GM21390 (cell line): ENCODE results near the gene ZNF548.
"Not testable (repeated sequence)": the region's sequence is repeated elsewhere in the genome, so short reads cannot be mapped to it uniquely, and the experiment has no call there.

Experiments
- ATAC-seq: cut with Tn5 transposase; IDR thresholded peaks from one replicate; pipeline ENCODE4 v1.9.1; 2021; ENCODE audit not compliant: unreplicated experiment

ZNF548 gene

DNA sequence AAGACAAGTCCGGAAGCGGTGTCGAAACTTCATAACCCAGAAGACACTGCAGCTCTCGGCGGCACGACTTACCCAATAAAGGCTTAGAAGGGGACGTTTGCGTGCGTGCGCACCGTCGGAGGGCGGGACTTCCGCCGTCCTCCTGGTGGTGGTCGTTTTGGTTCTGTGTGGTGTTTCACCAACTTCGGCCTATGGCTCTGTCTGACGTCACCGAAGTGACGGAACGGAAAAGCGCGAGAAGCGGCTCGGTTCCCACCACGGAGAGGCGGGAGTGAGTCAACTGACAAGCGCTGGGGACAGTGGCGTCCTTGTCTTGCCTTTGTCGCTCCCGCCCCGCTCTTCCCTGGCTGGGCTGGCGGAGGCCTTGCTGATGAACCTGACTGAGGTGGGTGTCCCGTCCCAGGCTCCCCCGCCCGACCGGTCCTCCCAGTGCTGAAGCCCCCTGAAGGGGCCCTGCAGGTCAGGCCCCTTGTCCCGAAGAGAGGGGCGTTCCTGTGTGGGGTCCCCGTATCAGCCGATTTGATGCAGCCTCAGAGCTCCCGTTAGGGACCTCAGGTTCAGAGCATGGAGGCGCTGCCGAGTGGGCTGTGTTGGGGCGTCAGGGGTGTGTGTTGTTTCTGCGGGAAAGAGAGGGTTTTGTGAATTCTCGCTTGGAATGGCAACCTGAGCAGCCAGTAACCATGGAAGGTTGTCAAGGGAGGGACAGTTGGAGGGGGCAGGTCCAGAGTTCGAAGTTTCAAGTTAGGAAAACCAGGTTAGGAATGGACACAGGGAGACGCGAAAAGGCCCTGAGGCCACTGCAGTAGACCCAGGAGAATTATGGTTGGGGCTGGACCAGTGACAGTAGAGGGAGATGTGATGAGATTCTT lies at the start of gene ZNF548:
TSS of gene ZNF548 (plus strand) at position 125 of the 869 bp plus-strand sequence. CDS start at position 371, 246 bp downstream.
- ATAC-seq: peak; percentile 98

DNA sequence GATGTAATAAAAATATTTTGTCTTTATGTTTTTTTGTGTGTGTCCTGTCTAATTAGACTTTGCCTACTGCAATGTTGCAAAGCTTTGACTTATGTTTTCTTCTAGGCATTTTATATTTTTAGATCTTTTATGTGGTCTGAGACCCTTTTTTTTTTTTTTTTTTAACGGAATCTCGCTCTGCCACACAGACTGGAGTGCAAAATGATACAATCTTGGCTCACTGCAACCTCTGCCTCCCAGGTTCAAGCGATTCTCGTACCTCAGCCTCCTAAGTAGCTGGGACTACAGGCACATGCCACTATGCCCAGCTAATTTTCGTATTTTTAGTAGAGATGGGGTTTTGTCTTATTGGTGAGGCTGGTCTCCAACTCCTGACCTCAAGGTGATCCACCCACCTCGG lies 47.1 kb upstream of the ZNF548 start:
- ATAC-seq: no peak

DNA sequence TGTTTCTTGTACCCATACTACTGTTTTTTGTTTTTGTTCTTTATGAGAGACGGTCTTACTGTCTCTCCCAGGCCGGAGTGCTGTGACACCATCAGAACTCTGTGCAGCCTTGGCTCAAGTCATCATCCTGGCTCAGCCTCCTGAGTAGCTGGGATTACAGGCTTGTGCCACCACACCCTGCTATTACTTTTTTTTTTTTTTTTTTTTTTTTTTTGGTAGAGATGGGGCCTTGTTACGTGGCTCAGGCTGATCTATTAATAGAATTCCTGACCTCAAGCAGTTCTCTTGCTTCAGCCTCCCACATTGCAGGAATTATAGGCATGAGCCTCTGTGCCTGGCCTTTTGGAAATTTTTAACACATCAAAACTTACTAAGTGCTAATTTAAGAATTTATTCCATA lies 41.5 kb upstream of the ZNF548 start:
- ATAC-seq: no peak

DNA sequence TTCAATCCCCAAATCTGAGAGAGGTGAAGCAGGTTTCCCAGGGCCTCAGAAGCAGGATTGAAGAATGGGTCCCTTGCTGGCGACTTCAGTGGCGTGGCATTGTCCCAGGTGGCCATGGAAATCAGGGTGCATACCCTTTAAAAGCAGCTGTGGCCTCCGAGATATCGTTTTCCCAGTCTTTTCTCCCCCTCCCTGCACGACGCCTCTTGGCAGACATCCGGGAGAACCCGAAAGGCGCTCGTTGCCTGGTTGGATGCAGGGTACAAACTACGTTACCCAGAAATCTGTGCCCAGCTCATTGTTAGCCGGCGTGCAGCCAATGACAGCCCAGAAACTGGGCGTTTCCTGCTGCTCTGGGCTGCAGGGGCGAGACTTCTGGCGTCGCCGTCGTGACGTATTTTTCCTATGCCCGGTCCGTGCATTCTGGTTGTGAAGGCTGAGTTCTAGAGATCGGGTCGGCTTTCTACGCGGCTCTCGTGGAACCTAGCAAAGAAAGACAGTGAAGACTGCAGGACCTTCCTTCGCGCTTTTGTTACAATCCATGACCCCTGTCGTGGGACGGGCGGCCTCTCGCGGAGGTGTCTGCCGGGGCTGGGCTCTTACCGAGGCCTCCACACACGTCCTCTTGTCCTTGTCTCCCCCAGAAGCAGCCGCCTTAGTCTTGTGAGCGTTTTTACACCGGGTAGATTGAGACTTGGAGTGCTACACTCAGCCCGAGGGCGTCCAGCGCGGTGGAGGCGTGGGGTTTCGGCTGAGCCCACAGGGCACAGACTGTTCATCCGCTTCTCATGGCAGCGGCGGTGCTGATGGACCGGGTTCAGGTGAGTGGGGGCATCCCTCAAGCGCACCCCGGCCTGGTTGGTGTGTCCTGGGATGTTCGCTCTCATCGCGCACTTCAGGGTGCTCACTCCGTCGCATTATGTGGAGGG lies 38.5 kb upstream of the ZNF548 start, which contains the start of gene ZNF304:
TSS of gene ZNF304 (plus strand) at position 395 of the 929 bp plus-strand sequence. CDS start at position 789, 394 bp downstream.
- peak; percentile 96 for ATAC-seq

DNA sequence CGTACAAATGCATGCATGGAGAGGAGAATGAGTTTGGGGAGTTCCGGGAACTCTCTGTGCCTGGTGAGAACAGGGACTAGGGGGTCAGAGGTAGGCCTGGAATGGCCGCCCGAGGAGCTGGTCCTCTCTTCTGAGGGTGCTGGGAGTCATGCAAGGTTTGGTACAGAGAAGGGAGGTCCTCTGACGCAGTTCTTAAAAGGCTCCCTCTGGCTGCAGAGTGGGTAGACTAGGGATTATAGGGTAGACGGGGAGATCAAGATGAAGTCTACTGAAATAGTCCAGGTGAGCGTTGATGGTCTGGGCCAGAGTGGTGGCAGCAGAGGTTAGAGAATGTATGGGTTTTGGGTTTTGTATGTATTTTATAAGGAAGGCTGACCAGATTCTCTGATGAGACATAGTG lies 37.8 kb upstream of the ZNF548 start:
- no peak for ATAC-seq

DNA sequence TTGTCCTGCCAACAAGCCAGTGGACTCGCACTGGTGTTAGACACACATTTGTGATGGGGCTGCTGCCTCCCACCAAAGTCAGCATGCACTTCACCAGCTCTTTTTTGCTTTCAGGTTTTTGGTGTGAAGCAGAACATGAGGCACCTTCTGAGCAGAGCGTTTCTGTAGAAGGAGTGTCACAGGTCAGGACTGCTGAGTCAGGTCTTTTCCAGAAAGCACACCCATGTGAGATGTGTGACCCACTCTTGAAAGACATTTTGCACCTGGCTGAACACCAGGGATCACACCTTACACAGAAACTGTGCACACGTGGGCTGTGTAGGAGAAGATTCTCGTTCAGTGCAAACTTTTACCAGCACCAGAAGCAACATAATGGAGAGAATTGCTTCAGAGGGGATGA lies 33.7 kb upstream of the ZNF548 start:
- no peak for ATAC-seq

DNA sequence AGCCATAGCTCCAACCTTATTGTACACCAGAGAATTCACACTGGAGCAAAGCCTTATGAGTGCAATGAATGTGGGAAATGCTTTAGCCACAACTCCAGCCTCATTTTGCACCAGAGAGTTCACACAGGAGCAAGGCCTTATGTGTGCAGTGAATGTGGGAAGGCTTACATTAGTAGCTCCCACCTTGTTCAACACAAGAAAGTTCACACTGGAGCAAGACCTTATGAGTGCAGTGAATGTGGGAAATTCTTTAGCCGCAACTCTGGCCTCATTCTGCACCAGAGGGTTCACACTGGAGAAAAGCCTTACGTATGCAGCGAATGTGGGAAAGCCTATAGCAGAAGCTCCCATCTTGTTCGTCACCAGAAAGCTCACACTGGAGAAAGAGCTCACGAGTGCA lies 32.2 kb upstream of the ZNF548 start:
- ATAC-seq: no peak

DNA sequence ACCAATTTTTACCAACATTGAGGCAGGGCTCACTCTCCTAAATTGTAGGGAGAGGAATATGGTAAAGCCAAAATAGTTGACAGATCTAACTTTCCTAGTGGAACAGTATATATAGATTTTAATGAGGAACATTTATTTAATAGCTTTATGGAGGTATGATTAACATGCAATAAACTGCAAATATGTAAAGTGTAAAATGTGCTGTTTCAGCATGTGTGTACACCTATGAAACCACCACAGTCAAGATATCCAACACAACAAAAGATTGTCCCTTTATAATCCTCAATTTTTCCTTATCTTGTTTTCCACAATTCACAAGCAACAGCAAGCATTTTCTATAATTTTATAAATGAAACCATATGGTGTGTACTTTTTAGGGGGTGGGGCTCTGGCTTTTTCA lies 30.4 kb upstream of the ZNF548 start:
- no peak for ATAC-seq

DNA sequence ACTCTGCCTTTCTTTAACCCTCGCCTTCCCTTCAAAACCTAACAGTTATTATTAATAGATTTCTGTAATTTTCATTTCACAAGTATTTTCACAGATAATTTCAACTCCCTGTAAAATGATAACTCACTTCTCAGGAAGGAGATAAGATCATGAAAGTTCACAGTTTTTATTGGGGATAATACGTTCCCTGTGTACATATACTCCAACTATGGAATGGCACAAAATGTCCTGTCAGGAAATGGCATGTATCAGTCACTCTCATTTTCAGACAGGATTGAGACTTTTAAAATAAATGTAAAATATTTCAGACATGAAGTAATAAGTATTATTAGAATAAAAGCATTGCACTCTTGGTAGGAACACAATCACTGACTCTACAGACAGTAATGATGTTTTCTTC lies 27.2 kb upstream of the ZNF548 start:
- ATAC-seq: no peak

DNA sequence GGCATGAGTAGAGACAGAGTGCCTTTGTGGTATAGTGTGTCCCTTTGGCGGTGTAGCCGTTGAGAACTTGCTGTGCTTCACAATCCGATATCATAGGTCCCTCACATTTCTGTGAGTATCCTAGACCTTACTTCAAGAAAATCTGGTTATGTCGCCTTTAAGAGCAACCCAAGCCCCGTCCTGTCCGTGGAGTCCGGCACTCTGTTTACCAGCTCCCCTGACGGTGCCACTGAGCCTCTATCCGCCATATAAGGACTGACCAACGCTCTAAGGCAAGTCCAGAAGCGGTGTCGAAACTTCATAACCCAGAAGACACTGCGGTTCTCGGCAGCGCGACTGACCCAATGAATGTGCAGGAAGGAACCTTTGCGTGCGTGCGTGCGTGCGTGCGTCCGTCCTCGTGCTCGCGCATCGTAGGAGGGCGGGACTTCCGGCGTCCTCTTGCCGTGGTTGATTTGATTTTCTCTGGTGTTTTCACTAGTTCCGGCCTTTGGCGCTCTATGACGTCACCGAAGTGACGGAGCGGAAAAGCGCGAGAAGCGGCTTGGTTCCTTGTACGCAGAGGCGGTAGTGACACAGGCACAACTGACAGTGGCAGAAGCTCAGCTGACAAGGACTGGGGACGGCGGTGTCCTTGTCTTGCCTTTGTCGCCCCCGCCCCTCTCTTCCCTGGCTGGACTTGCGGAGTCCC lies 26.5 kb upstream of the ZNF548 start, which contains the start of the genes TRAPPC2B and ZNF547:
TSS of gene TRAPPC2B (plus strand) at position 555 of the 691 bp plus-strand sequence. CDS start 1,283 bp downstream, outside the sequence.
TSS of gene ZNF547 (plus strand) at position 555 of the 691 bp plus-strand sequence. CDS start 5,005 bp downstream, outside the sequence.
- peak; percentile 94 for ATAC-seq

DNA sequence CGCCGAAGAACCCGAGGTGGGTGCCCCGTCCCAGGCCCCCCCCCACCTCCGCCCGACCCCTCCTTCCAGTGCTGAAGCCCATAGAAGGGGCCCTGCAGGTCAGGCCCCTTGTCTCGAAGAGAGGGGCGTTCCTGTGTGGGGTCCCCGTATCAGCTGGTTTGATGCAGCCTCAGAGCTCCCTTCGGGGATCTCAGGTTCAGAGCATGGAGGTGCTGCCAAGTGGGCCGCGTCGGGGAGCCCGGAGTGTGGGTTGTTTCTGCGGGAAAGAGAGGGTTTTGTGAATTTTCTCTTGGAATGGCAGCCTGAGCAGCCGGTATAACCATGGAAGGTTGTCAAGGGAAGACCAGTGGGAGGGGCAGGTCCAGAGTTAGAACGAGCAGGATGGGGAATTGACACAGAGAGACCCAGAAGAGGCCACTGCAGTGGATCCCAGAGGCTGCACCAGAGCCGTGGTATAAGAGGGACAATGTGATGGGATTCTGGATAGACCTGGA lies 25.9 kb upstream of the ZNF548 start:
- peak; percentile 4 for ATAC-seq

DNA sequence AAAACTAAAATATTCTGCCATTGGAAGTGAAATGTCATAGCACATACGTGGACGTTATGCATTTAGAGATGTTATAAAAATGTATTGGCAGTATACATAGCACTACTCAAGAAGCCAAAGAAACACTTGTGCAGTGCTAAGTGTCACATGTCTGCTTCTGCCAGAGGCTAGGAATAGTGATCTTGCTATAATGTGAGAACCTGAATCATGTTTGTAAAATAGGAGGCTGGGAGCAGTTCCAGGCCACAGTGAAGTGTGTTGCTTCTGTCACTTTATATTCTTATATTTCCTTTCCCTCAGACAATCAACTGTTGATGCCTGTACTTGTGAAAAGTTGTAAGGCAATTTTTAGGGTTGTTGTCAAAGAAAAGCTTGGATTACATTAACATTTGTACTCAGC lies 22.9 kb upstream of the ZNF548 start:
- no peak for ATAC-seq

DNA sequence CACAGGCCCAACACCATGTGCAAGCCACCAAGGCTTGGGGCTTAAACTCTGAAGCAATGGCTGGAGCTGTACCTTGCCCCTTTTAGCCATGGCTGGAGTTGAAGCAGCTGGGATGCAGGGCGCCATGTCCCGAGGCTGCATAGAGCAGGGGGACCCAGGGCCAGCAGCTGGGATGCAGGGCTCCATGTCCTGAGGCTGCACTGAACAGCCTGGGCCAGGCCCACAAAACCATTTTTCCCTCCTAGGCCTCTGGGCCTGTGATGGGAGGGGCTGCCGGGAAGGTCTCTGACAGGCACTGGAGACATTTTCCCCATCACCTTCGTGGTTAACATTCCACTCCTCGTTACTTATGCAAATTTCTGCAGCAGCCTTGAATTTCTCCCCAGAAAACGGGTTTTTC lies 15.5 kb upstream of the ZNF548 start:
- ATAC-seq: no peak

DNA sequence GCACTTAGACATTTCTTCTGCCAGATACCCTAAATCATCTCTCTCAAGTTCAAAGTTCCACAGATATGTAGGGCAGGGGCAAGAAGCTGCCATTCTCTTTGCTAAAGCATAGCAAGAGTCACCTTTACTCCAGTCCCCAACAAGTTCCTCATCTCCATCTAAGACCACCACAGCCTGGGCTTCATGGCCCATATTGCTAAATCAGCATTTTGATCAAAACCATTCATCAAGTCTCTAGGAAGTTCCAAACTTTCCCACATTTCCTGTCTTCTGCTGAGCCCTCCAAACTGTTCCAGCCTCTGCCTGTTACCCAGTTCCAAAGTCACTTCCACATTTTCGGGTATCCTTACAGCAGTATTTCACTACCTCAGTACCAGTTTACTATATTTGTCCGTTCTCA lies 15.0 kb upstream of the ZNF548 start:
- not testable (repeated sequence) for ATAC-seq

DNA sequence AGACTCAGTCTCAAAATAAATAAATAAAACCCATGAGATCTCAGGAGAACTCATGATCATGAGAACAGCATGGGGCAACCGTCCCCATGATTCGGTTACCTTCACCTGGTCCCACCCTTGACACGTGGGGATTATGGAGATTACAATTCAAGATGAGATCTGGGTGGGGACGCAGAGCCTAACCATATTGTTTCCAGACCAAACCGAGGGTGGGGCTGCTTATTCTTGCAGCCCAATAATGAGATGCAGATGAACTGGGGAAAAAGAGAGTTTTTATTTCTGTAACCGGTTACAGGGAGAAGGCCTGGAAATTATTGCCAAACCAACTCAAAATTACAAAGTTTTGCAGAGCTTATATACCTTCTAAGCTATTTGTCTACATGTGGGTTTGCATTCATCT lies 13.5 kb upstream of the ZNF548 start:
- no peak for ATAC-seq

DNA sequence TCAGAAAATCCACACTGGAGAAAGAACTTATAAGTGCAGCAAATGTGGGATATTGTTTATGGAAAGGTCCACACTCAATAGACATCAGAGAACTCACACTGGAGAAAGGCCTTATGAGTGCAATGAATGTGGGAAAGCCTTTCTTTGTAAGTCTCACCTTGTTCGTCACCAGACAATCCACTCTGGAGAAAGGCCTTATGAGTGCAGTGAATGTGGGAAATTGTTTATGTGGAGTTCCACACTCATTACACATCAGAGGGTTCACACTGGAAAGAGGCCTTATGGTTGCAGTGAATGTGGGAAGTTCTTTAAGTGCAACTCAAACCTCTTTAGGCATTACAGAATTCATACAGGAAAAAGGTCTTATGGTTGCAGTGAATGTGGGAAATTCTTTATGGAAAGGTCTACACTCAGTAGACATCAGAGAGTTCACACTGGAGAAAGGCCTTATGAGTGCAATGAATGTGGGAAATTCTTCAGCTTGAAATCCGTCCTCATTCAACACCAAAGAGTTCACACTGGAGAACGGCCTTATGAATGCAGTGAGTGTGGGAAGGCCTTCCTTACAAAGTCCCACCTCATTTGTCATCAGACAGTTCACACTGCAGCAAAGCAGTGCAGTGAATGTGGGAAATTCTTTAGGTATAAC lies 12.0 kb upstream of the ZNF548 start:
- ATAC-seq: no peak

DNA sequence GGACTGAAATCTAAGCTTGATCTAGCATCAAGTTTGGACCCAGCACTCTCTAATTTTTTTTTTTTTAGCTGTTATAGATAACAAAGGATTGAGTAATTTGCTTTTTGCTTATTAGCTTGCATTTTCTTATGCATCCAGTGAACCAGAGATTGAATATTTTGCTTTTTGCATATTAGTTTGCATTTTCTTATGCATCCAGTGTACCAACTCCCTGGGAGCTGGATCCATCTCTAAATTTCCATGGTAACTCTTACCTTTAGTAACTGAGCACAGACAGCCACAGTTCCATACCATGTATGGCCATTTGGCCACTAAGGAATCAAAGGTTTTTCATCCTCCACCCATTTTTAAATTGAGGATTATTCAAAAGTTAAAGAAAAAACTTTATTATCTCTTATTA lies 8.7 kb upstream of the ZNF548 start:
- ATAC-seq: no peak

DNA sequence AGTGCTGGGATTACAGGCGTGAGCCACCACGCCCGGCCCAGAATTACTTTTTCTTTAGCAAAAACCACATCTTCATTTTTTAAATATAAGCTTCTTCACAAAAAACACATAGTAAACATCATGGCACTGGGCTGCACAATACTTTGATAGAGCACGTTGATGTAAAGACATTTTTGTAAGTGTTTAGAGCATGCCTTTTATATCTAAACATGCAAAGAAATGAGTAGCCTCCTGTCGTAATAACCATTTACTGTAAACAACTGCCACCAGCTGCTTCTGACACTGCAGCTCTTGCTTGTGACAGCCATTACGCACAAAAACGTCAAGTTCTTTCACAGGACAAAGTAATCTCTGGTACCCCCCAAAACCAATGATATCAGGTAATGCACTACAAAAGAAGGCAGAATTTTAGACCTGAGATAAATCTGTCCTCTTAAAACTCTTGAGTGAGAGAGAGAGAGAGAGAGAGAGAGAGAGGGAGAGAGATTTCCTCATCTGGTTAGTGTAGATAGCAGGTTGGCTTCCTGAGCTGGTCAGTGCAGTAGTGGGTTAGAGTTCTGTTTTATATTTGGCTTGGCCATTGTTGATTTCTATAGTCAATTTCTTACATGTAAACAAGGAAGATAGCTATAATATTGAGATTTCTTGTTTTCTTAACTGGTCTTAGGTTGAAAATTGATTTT lies 6.7 kb upstream of the ZNF548 start:
- no peak for ATAC-seq

DNA sequence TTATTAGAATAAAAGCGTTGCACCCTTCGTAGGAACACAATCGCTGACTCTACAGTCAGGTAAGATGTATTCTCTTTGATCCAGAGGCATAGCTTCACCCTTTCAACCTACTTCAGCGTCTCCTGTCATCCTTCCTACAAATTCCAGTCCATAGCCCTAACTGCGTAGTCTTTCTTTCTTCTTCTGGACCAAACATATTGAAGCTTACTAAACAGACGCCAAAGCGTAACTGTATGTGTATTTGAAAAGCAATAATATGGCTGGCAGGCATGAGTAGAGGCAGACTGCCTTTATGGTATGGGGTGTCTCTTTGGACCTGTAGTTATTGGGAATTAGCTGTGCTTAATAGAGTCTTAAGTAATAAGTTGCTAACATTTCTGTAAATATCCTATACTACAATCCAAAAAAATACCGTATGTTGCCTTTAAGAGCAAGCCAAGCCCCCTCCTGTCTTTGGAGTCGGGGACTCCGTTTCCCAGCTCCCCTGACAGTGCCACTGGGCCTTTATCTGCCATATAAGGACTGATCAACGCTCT lies 392 bp upstream of the ZNF548 start:
- ATAC-seq: no peak
